NCI-H187 treated with DMSO at 0.1 percent for 48 hours (cell line): ENCODE measurements around the gene ZNRD2.

Experiments
- DNase-seq: peaks from one replicate; lab custom pipeline; 2025; lab: John Stamatoyannopoulos, UW

ZNRD2 gene

GRCh38 chr11:65588199-65589054 lies 18.1 kb downstream of the ZNRD2 start:
- DNase-seq = no peak

GRCh38 chr11:65589444-65590239 lies 19.4 kb downstream of the ZNRD2 start:
- no peak for DNase-seq

GRCh38 chr11:65590240-65590738 lies 20.0 kb downstream of the ZNRD2 start:
- DNase-seq = no peak

GRCh38 chr11:65591939-65592857 lies 21.9 kb downstream of the ZNRD2 start:
- DNase-seq = no peak

GRCh38 chr11:65592858-65593517 lies 22.7 kb downstream of the ZNRD2 start:
- DNase-seq = no peak

GRCh38 chr11:65593518-65594414 lies 23.5 kb downstream of the ZNRD2 start:
- DNase-seq = no peak

GRCh38 chr11:65595131-65595530 lies 24.9 kb downstream of the ZNRD2 start:
- no peak for DNase-seq

GRCh38 chr11:65595543-65596281 lies 25.4 kb downstream of the ZNRD2 start, which contains the start of gene KCNK7:
Gene KCNK7 (minus strand): TSS chr11:65595800. CDS start chr11:65595772, 28 bp downstream.
- no peak for DNase-seq

- DNase-seq = no peak
Observed at GRCh38 chr11:65596520-65596919, 26.2 kb downstream of the ZNRD2 start.

GRCh38 chr11:65598258-65598699 lies 28.0 kb downstream of the ZNRD2 start:
- no peak for DNase-seq

GRCh38 chr11:65599216-65599954 lies 29.1 kb downstream of the ZNRD2 start:
- DNase-seq = no peak

- no peak for DNase-seq
Observed at GRCh38 chr11:65599955-65600246, 29.6 kb downstream of the ZNRD2 start.

GRCh38 chr11:65604258-65604657 lies 34.0 kb downstream of the ZNRD2 start:
- DNase-seq = no peak

- DNase-seq = no peak
Observed at GRCh38 chr11:65606876-65607613, 36.8 kb downstream of the ZNRD2 start.

GRCh38 chr11:65607614-65608426 lies 37.5 kb downstream of the ZNRD2 start:
- no peak for DNase-seq

GRCh38 chr11:65609229-65609628 lies 39.0 kb downstream of the ZNRD2 start:
- DNase-seq = no peak

- no peak for DNase-seq
Observed at GRCh38 chr11:65609665-65610064, 39.4 kb downstream of the ZNRD2 start.
